Endothelial cell of coronary artery (primary cell): ENCODE data around the gene FAM110D. TPM values are rescaled to one million over a fixed set of nuclear protein-coding genes. Genes with fewer than 3 reads are reported as not detected.

Experiments used
- total RNA-seq: library from RNA; depleted of rRNA; stranded (reverse); fragments of >200 nt; gene quantifications from 2 replicates; pipeline ENCODE4 v1.2.3, GENCODE V29; 2014

FAM110D gene
- 2.5 and 4.0 TPM in 2 replicates for total RNA-seq

DNA sequence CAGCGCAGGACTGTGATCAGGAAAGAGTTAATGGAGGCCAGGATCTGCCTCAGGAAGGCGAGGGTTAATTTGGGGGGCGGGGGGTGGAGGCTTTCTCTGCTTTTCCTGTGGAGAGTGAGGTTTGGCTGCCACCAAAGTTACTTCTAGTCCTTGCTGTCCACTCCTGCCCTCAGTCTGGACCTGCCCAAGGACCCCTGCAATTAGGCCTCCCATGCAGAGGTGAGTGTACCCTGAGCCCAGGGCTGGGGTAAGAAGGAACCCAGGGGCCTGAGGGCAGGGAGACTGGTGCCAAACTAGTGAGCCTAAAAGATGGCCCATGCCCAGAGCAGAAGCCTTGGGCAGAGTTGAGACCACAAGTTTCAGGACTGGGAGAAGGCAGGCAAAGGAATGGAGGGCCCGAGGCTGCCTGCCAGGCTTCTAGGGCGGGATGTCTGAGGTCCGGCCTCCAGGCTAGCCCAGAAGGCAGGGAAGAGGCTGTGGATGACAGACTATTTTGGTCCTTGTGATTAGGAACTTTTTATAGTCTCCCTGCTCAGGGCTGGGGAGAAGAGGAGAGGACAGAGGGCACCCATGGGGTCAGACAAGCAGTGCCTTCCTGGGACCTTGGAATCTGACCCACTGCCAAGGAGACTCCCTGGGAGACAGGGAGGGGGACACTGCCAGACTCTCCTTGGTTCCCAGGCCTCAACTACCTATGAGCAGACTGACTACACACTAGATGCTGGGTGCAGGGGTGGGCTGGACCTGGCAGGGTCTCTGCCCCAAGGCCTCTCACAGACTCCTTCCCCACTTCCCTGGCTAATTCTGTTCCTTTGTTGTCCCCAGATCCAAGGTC lies at the start of gene FAM110D:
FAM110D (plus strand) TSS at position 172 of the 835 bp plus-strand sequence. CDS start 2,213 bp downstream, outside the sequence.

DNA sequence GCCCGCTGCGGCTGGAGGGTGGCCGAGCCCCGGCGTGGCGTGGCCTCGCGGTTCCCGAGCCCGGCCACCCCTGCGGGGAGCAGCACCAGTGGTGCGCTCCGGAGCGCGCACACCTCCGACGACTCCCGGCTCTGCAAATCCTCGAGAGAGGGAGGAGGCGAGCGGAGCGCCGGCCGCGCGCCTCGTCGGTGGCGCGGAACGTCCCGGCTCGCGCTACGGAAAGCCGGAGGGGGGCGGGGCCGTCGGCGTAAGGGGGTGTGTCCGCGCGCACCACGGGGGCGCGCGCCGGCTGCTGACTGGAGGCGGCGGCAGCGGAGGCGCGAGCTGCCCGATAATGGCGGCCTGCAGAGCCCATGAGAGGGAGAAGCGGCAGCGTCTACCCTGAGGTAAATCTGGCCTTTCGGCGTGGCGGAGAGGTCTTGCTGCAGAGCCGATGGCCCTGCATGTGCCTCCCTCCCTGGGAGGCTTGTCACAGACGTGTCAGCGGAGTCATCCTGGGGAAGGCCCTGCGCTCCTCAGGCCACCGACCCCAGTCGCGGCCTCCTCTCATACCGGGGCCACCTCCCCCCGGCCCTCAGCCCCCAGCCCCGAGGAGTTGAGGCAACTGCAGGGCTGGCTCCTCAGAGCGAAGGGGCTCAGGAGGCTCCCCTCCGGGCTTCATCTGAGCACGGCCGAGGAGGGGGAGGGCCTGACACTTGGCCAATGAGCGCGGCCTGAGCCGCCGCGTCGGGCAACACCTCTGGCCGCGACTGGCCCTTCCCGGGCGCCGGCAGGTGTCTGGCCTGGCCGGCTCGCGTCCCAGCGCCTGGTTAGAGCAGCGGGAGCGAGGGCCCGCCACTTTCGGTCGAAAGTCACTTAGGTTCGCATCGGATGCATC lies 47.1 kb upstream of the FAM110D start, which contains the start of gene PDIK1L:
PDIK1L (plus strand) TSS at position 295 of the 877 bp plus-strand sequence. CDS start 2,485 bp downstream, outside the sequence.

DNA sequence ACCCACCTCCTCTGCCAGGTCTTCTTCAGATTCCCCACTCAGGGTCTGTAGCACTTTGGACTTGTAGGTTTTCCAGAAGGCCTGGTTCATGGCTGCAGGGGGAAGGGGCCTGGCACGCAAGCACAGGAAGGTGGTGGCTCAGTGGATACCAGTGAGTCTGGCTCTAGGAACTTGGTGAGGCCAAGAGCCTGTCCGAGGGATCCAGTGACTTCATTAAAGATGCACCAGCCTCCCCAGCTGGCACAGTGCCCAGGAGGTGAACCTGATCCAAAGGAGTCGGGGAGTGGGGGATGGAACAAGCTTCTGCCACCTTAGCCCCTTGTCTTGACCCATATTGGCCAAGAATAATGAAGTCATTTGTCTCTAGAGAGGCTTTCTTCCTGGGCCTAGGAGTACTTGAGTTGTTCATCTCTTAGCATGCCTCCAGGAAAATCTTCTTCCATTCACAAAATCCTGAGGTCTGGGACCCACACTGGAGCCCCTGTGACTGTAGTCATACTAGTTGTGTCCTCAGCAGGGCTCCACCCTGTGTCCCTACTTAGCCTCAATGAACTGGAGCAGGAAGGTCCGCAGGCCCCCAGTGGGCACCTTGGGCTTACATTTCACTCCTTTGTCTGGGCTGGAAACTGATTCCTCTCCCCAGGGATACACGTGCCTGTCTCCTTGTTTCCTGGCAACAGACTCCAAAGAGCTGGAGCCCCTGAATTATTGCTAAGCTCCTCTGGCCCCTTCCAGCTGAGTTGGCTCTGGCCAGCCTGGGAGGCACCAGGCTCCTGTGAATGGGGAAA lies 9.7 kb downstream of the FAM110D start, which contains the start of gene C1orf232:
C1orf232 (minus strand) TSS at position 554 of the 788 bp plus-strand sequence; CDS start at position 90, 464 bp downstream.

DNA sequence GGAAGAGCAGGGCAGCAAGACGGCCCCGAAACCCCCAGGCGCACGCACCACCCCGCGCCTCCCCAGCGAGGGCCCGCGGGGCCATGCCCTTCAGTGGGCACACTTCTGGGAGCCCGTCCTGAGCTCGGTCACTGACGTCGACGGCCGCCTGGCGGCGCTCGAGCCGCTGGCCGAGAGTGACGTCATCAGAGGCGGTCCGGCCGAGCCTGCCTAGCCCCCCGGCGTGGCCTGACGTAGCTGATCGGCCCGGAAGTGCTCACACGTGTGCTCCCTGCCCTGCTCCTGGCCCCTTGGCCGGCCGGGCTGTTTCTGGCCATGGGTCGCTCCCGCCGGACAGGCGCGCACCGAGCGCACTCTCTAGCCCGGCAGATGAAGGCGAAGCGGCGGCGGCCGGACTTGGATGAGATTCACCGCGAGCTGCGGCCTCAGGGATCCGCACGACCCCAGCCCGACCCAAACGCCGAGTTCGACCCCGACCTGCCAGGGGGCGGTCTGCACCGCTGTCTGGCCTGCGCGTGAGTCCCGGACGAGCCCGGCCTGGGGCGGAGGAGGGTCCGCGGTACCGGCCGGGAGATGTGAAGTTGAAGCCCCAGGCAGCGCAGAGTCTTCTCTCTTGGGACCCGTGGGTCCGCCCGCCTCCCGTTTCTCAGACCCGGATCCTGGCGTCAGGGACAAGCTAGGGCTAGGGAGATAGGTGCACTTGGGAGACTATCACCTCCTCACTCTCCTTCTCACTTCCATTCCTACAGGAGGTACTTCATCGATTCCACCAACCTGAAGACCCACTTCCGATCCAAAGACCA lies 11.0 kb downstream of the FAM110D start, which contains the start of gene ZNF593:
ZNF593 (plus strand) TSS at position 240 of the 803 bp plus-strand sequence; CDS start at position 316, 76 bp downstream.

DNA sequence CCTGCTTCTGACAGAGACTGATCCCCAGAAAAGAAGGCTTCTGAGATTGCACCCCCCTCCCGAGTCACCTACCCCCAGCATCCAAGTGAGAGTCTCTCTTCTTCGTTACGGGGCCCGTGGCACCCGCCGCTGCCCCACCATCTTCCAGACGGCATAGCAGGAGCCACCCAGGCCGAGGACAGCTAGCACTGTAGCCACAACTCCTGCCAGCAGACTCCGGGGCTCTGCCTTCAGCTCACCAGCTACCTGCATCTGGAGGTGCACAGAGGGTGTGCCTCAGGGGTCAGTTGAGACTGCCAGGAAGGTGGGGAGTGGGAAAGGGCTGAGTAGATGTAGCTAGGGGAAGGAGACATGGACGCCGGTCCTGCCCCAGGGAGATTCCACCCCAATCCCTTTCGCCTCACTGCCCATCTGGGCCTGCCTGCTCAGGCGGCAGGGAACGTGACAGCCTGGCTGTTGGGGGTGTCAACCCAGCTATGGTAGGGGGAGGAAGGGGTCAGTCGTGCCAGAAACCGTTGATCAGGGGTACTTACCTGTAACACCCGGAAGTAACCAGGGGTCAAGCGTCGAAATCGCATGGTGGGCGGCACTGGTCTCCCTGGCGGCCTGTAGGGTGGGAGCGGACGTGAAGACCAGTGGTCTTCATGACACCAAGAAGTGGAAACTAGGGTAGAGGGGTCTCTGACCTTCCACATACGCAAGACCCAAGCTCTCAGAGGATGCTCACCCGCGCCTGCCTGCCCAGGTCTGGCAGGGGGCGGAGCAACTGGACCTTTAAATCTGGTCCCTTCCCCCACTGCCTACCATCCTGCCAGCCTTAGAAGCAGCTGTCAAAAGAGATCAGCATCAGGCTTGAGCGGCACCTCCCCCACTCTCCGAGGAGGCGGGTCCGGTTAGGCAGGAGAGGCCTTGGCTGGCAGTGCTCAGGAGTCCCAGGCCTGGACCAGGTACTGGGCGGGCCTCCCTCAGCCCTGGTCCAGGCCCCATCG lies 12.5 kb downstream of the FAM110D start, which contains the start of gene ZNF593OS:
ZNF593OS (minus strand) TSS at position 749 of the 989 bp plus-strand sequence; CDS start at position 578, 171 bp downstream.

DNA sequence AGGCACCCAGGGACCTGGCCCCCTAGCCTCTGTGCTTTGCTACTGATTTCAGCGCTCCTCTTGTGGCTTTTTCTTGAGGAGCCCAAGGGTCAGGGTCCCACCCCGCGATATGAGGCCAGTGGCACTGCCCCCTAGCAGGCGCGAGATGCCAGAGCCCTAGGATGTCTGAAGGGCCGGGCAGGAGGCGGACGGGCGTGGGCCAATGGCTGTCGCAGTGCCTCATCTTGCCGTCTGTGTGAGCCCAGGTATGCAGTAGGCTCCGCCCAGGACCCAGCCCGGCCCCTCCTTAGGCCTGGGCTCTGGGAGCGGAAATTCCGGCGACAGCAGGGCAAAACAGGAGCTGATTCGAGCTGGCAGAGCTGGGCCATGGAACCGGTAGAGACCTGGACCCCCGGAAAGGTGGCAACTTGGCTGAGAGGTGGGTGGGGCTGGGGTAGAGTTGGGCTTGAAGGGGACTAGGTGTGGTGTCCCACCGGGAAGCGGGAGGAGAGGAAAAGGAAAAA lies 18.4 kb downstream of the FAM110D start, which contains the start of gene CNKSR1:
CNKSR1 (plus strand) TSS at position 310 of the 503 bp plus-strand sequence; CDS start at position 367, 57 bp downstream.

DNA sequence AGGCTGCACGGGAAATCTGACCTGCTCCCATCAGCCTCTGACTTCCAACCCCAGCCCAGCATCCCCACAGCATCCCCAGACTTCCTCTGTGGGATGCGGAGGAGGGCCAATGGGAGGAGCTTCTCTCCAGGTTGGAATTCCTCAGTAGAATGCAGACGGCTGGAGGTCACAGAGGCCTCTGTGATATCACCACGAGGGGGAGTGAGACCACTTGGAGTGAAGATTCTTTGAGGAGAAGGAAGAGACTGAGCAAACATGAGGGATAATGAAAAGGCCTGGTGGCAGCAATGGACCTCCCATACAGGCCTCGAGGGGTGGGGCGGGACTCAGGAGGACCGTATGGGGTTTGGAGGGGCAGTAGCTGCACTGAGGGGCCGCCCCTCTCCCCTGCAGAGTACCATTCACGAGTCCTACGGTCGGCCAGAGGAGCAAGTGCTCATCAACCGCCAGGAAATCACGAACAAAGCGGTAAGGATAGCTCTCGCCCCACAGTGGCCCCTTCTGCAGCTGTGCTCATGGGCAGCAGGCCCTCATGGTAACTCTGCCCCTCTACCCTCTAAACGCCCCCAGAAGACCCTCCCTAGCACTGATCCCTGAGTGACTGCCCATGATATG lies 31.6 kb downstream of the FAM110D start, which contains the start of gene CATSPER4:
CATSPER4 (plus strand) TSS at position 230 of the 615 bp plus-strand sequence; CDS start at position 256, 26 bp downstream.

Other genes starting within 250 kb of the FAM110D start
- gene PAFAH2, start 161.0 kb upstream of the FAM110D start, total RNA-seq, result 4.6 and 5.7 TPM in 2 replicates
- not detected in 2 replicates for gene EXTL1, start 137.3 kb upstream of the FAM110D start, total RNA-seq
- not detected in 2 replicates for gene SLC30A2, start 113.0 kb upstream of the FAM110D start, total RNA-seq
- not detected in 2 replicates for gene TRIM63, start 91.4 kb upstream of the FAM110D start, total RNA-seq
- gene PDIK1L, start 47.3 kb upstream of the FAM110D start, total RNA-seq, result 3.2 and 4.3 TPM in 2 replicates
- not detected in 2 replicates for gene C1orf232, start 9.9 kb downstream of the FAM110D start, total RNA-seq
- gene ZNF593, start 10.8 kb downstream of the FAM110D start, total RNA-seq, result 30.2 and 31.8 TPM in 2 replicates
- 0.09 TPM in 1 of 2 replicates, not detected in the other for gene ZNF593OS, start 12.8 kb downstream of the FAM110D start, total RNA-seq
- gene CNKSR1, start 18.4 kb downstream of the FAM110D start, total RNA-seq, result 0.28 TPM in 1 of 2 replicates, not detected in the other
- gene CATSPER4, start 31.5 kb downstream of the FAM110D start, total RNA-seq, result not detected in 2 replicates
- 8.3 and 10.1 TPM in 2 replicates for gene CEP85, start 75.1 kb downstream of the FAM110D start, total RNA-seq
- gene SH3BGRL3, start 121.0 kb downstream of the FAM110D start, total RNA-seq, result 24.9 and 27.4 TPM in 2 replicates
- gene UBXN11, start 147.6 kb downstream of the FAM110D start, total RNA-seq, result 3.1 and 4.8 TPM in 2 replicates
- gene CD52, start 158.9 kb downstream of the FAM110D start, total RNA-seq, result not detected in 2 replicates
- gene CRYBG2, start 195.1 kb downstream of the FAM110D start, total RNA-seq, result 0.36 TPM in 1 of 2 replicates, not detected in the other
- gene ZNF683, start 213.7 kb downstream of the FAM110D start, total RNA-seq, result not detected in 2 replicates